HCT116 (cell line): ENCODE measurements around the gene PNMA6E. TPM values are rescaled to one million over a fixed set of nuclear protein-coding genes. Genes with fewer than 3 reads are reported as not detected.

Experiments
- ATAC-seq: fragments of 200-7000 bp; cut with Tn5 transposase; 2 replicates; pipeline ENCODE4 v1.9.1; 2020; ENCODE audit warnings: mild to moderate bottlenecking, moderate library complexity
- BruUV-seq: library from RNA; stranded (reverse); fragments of 400-500 nt; replicated peaks from 2 replicates; lab custom pipeline; 2021; lab: Mats Ljungman, UMichigan
- CTCF ChIA-PET: fragments of 300-600 bp; sonication (Branson Sonifier 250); formaldehyde crosslinking; loops from one replicate; lab custom pipeline; 2021; ENCODE audit warnings: antibody characterized with exemption; lab: Charles Lee
- POLR2A ChIA-PET: fragments of 300-600, 350-600 bp; sonication (Branson Sonifier 250); formaldehyde crosslinking; loops from one replicate; lab custom pipeline; 2021; ENCODE audit warnings: antibody characterized with exemption; lab: Charles Lee
- RAD21 ChIA-PET, 2 experiments: fragments of 300-600 bp; sonication (Branson Sonifier 250); formaldehyde crosslinking; loops; one replicate each; lab custom pipeline; 2023; ENCODE audit warnings: low total read pairs in 2 of 2; ENCODE audit not compliant: uncharacterized antibody in 2 of 2, unreplicated experiment in 2 of 2, low non-redundant PET in 1 of 2; lab: Charles Lee
- DNase-seq: peaks from one replicate; pipeline ENCODE4 v3.0.0-alpha.2; 2010; ENCODE audit warnings: low read depth, low spot score
- H2AFZ ChIP-seq: fragments of 200-600 bp; shearing (Covaris generic), sonication (generic); 2 replicates; pipeline ENCODE4 v1.6.1; 2017; ENCODE audit warnings: low read depth, mixed run types, mixed read lengths, antibody characterized with exemption, low read length; ENCODE audit not compliant: poor library complexity, severe bottlenecking
- H3K27ac ChIP-seq: 2 replicates; pipeline ENCODE4 v1.5.1; 2012; ENCODE audit warnings: low read depth, low read length
- H3K27me3 ChIP-seq: fragments of 200-600 bp; sonication (generic); 2 replicates; pipeline ENCODE4 v1.6.1; 2016; ENCODE audit warnings: mixed run types, low read length, mixed read lengths; ENCODE audit not compliant: insufficient read depth
- H3K36me3 ChIP-seq, 2 experiments: fragments of 200-500 bp in 1 of 2; fragments of 200-600 bp in 1 of 2; sonication (Bioruptor generic) in 1 of 2; sonication (generic) in 1 of 2; 2 replicates each; pipeline versions ENCODE4 v1.5.1 to v1.6.1; 2014 to 2016; ENCODE audit warnings: low read length in 2 of 2, inconsistent platforms in 1 of 2, mixed read lengths in 1 of 2, mixed run types in 1 of 2; ENCODE audit not compliant: insufficient read depth in 2 of 2, control insufficient read depth in 1 of 2
- H3K4me1 ChIP-seq, 2 experiments: fragments of 200-600 bp in 1 of 2; sonication (generic) in 1 of 2; 2 replicates each; pipeline versions ENCODE4 v1.5.1 to v1.6.1; 2012 to 2017; ENCODE audit warnings: low read length in 2 of 2, inconsistent platforms in 1 of 2, mild to moderate bottlenecking in 1 of 2, mixed read lengths in 1 of 2, mixed run types in 1 of 2, moderate library complexity in 1 of 2; ENCODE audit not compliant: insufficient read depth in 2 of 2, control insufficient read depth in 1 of 2
- H3K4me2 ChIP-seq: fragments of 200-600 bp; sonication (generic); 2 replicates; pipeline ENCODE4 v1.6.1; 2017; ENCODE audit warnings: mixed run types, low read length, mixed read lengths
- H3K4me3 ChIP-seq, 2 experiments: fragments of 200-600 bp in 1 of 2; sonication (generic) in 1 of 2; replicated peaks in 1 of 2; 2 replicates each; pipeline ENCODE4 v1.5.1; 2011 to 2016; ENCODE audit warnings: low read length in 2 of 2, control low read depth in 1 of 2, low read depth in 1 of 2, mild to moderate bottlenecking in 1 of 2, mixed read lengths in 1 of 2, mixed run types in 1 of 2
- H3K79me2 ChIP-seq: fragments of 200-600 bp; sonication (generic); 2 replicates; pipeline ENCODE4 v1.6.1; 2017; ENCODE audit warnings: mild to moderate bottlenecking, mixed run types, low read length, moderate library complexity, mixed read lengths; ENCODE audit not compliant: insufficient read depth
- H3K9ac ChIP-seq: fragments of 200-600 bp; sonication (generic); 2 replicates; pipeline ENCODE4 v1.6.1; 2016; ENCODE audit warnings: low read length, mixed read lengths
- H3K9me2 ChIP-seq: fragments of 200-600 bp; sonication (generic), shearing (Covaris generic); 2 replicates; pipeline ENCODE4 v1.6.1; 2017; ENCODE audit warnings: mixed run types, mild to moderate bottlenecking, moderate library complexity; ENCODE audit not compliant: insufficient read depth
- H3K9me3 ChIP-seq, 2 experiments: fragments of 200-500 bp in 1 of 2; fragments of 200-600 bp in 1 of 2; sonication (Bioruptor generic) in 1 of 2; sonication (generic) in 1 of 2; 2 replicates each; pipeline ENCODE4 v1.6.1; 2014 to 2017; ENCODE audit warnings: low read length in 2 of 2, mixed read lengths in 2 of 2, inconsistent platforms in 1 of 2, low read depth in 1 of 2, mild to moderate bottlenecking in 1 of 2, mixed run types in 1 of 2, moderate library complexity in 1 of 2; ENCODE audit not compliant: control insufficient read depth in 1 of 2, insufficient read depth in 1 of 2
- H4K20me1 ChIP-seq: fragments of 200-600 bp; sonication (generic), shearing (Covaris generic); 2 replicates; pipeline ENCODE4 v1.6.1; 2017; ENCODE audit warnings: mixed run types, mild to moderate bottlenecking, moderate library complexity; ENCODE audit not compliant: insufficient read depth
- CEBPB ChIP-seq: IDR thresholded peaks from 2 replicates; pipeline ENCODE4 v1.6.1; 2012; ENCODE audit warnings: low read depth
- EZH2phosphoT487 ChIP-seq: fragments of 200-600 bp; IDR thresholded peaks from 2 replicates; pipeline ENCODE4 v1.6.1; 2018; ENCODE audit warnings: antibody characterized with exemption, borderline replicate concordance
- JUND ChIP-seq: IDR thresholded peaks from 2 replicates; pipeline ENCODE4 v1.6.1; 2012
- SIN3A ChIP-seq: IDR thresholded peaks from 2 replicates; pipeline ENCODE4 v1.6.1; 2012; ENCODE audit warnings: low read depth
- SP1 ChIP-seq: IDR thresholded peaks from 2 replicates; pipeline ENCODE4 v1.6.1; 2012; ENCODE audit warnings: low read depth
- SRF ChIP-seq: IDR thresholded peaks from 2 replicates; pipeline ENCODE4 v1.6.1; 2012; ENCODE audit warnings: low read depth
- YY1 ChIP-seq: IDR thresholded peaks from 2 replicates; pipeline ENCODE4 v1.6.1; 2011; ENCODE audit warnings: low read length, low read depth, moderate library complexity, mild to moderate bottlenecking; ENCODE audit not compliant: insufficient replicate concordance; ENCODE audit errors: extremely low read depth
- ZFX ChIP-seq: fragments of 450-650 bp; IDR thresholded peaks from 2 replicates; pipeline ENCODE4 v1.6.1; 2017
- intact Hi-C: fragments of 100-400 bp; cut with micrococcal nuclease; formaldehyde crosslinking; loops from 2 replicates; pipeline ENCODE4 v1.10.0; 2022
- total RNA-seq: library from RNA; stranded (reverse); gene quantifications from one replicate; pipeline ENCODE4 v1.2.1, GENCODE V29; 2021; ENCODE audit not compliant: unreplicated experiment
- TF ChIP-seq, protein P1 (sequence below), 3 experiments: fragments of 200-600 bp in 1 of 3; sonication (generic) in 1 of 3; IDR thresholded peaks in 2 of 3; conservative IDR thresholded peaks in 1 of 3; 2 replicates each; pipeline ENCODE4 v1.5.1; 2012 to 2017; ENCODE audit warnings: low read depth in 2 of 3, low read length in 2 of 3, antibody characterized with exemption in 1 of 3, borderline replicate concordance in 1 of 3, control low read depth in 1 of 3, mild to moderate bottlenecking in 1 of 3, mixed read lengths in 1 of 3, mixed run types in 1 of 3, moderate library complexity in 1 of 3; ENCODE audit not compliant: insufficient read depth in 1 of 3
- TF ChIP-seq, protein P2 (sequence below): IDR thresholded peaks from 2 replicates; pipeline ENCODE4 v1.6.1; 2012; ENCODE audit warnings: low read depth
- TF ChIP-seq, protein P3 (sequence below): IDR thresholded peaks from 2 replicates; pipeline ENCODE4 v1.6.1; 2012
- TF ChIP-seq, protein P4 (sequence below): IDR thresholded peaks from 2 replicates; pipeline ENCODE4 v1.6.1; 2012

The PNMA6E gene
- total RNA-seq, 1 experiment from 2014 or later: not detected

- DNase-seq (no peak), ATAC-seq (no peak)
- intact Hi-C loops: no loop called here
- no peak overlapping the region for H3K4me3 ChIP-seq
- no peaks in the 10 kb centered on the region for H3K9me3 ChIP-seq
- H3K9me2 ChIP-seq: no peaks in the 10 kb centered on the region
- no peak overlapping the region for H3K4me2 ChIP-seq
- H3K4me1 ChIP-seq: no peaks in the 10 kb centered on the region
- no peaks in the 10 kb centered on the region for H3K27me3 ChIP-seq
- no peaks in the 10 kb centered on the region for H4K20me1 ChIP-seq
- no peak overlapping the region for H3K27ac ChIP-seq
- BruUV-seq: no TSS peak
- ChIA-PET POLR2A (no interaction called here), RAD21 (no interaction called here), CTCF (no interaction called here)
- no peaks in the 10 kb centered on the region for H3K36me3 ChIP-seq
- TF ChIP-seq, protein P1, sequence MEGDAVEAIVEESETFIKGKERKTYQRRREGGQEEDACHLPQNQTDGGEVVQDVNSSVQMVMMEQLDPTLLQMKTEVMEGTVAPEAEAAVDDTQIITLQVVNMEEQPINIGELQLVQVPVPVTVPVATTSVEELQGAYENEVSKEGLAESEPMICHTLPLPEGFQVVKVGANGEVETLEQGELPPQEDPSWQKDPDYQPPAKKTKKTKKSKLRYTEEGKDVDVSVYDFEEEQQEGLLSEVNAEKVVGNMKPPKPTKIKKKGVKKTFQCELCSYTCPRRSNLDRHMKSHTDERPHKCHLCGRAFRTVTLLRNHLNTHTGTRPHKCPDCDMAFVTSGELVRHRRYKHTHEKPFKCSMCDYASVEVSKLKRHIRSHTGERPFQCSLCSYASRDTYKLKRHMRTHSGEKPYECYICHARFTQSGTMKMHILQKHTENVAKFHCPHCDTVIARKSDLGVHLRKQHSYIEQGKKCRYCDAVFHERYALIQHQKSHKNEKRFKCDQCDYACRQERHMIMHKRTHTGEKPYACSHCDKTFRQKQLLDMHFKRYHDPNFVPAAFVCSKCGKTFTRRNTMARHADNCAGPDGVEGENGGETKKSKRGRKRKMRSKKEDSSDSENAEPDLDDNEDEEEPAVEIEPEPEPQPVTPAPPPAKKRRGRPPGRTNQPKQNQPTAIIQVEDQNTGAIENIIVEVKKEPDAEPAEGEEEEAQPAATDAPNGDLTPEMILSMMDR (IDR thresholded peaks at IDR 0.05 in 2 of 3, conservative IDR thresholded peaks at IDR 0.05 in 1 of 3; ENCODE audit: borderline replicate concordance in 1 of 3, insufficient read depth in 1 of 3, low read depth in 2 of 3, low read length in 2 of 3): no peak
- TF ChIP-seq YY1: no peak
- no peak for TF ChIP-seq SRF
- no peak for TF ChIP-seq ZFX
- H2AFZ ChIP-seq: no peak overlapping the region
- no peaks in the 10 kb centered on the region for H3K79me2 ChIP-seq
- H3K9ac ChIP-seq: no peak overlapping the region
These were observed 4.6 kb downstream of the PNMA6E start for GRCh38 chrX:153396320-153397195.

DNA sequence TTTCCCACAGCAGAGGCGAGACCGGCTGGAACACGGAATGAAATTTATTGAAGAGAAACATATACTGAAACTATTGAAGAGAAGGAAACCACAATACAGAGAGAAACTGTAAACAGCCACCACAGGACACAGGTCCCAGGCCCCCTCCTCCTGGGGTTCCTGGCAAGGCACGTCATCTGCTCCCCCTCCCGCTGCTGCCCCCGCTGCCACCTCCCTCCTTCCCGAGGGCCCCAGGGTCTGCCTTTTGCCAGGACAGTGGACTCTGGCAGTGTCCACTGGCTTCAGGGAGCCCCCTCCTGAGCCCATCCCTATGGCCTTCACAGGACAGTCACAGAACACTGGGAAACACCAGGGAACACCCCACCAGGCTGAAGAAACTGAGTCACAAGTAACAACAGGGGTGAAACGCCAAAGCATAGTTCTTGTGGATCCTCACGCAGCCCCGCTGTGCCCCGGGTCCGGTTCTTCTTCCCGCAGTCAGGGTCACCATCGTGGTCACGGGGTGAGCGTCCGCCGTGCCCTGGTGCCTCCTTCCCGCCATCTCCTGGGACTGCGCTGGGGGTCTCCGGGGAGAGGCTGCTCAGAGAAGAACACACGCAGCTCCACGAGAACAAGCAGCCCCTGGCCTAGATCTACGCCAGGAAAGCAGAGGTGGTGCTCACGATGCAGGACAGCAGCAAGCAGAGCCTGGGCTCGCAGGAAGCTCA is 5.4 kb downstream of the PNMA6E start:
- no peaks in the 10 kb centered on the region for H3K36me3 ChIP-seq
- H3K27me3 ChIP-seq: no peaks in the 10 kb centered on the region
- no peaks in the 10 kb centered on the region for H3K79me2 ChIP-seq
- no peaks in the 10 kb centered on the region for H3K9me2 ChIP-seq
- no peaks in the 10 kb centered on the region for H4K20me1 ChIP-seq
- no peaks in the 10 kb centered on the region for H3K9me3 ChIP-seq
- ATAC-seq (no peak), DNase-seq (no peak)
- no peak overlapping the region for H3K27ac ChIP-seq
- H3K4me2 ChIP-seq: no peak overlapping the region
- no peak overlapping the region for H2AFZ ChIP-seq
- intact Hi-C loops: no loop called here
- H3K9ac ChIP-seq: no peak overlapping the region
- no peak overlapping the region for H3K4me3 ChIP-seq
- no peaks in the 10 kb centered on the region for H3K4me1 ChIP-seq
- BruUV-seq: no TSS peak
- ChIA-PET POLR2A (no interaction called here), CTCF (no interaction called here), RAD21 (no interaction called here)
- TF ChIP-seq CEBPB: no peak
- no peak for TF ChIP-seq ZFX
- TF ChIP-seq, protein P2, sequence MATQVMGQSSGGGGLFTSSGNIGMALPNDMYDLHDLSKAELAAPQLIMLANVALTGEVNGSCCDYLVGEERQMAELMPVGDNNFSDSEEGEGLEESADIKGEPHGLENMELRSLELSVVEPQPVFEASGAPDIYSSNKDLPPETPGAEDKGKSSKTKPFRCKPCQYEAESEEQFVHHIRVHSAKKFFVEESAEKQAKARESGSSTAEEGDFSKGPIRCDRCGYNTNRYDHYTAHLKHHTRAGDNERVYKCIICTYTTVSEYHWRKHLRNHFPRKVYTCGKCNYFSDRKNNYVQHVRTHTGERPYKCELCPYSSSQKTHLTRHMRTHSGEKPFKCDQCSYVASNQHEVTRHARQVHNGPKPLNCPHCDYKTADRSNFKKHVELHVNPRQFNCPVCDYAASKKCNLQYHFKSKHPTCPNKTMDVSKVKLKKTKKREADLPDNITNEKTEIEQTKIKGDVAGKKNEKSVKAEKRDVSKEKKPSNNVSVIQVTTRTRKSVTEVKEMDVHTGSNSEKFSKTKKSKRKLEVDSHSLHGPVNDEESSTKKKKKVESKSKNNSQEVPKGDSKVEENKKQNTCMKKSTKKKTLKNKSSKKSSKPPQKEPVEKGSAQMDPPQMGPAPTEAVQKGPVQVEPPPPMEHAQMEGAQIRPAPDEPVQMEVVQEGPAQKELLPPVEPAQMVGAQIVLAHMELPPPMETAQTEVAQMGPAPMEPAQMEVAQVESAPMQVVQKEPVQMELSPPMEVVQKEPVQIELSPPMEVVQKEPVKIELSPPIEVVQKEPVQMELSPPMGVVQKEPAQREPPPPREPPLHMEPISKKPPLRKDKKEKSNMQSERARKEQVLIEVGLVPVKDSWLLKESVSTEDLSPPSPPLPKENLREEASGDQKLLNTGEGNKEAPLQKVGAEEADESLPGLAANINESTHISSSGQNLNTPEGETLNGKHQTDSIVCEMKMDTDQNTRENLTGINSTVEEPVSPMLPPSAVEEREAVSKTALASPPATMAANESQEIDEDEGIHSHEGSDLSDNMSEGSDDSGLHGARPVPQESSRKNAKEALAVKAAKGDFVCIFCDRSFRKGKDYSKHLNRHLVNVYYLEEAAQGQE: no peak
- TF ChIP-seq JUND: no peak
- TF ChIP-seq, protein P3, sequence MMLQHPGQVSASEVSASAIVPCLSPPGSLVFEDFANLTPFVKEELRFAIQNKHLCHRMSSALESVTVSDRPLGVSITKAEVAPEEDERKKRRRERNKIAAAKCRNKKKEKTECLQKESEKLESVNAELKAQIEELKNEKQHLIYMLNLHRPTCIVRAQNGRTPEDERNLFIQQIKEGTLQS: no peak
- no peak for TF ChIP-seq SP1
- TF ChIP-seq, protein P4, sequence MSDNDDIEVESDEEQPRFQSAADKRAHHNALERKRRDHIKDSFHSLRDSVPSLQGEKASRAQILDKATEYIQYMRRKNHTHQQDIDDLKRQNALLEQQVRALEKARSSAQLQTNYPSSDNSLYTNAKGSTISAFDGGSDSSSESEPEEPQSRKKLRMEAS: no peak
- TF ChIP-seq SIN3A: no peak
- TF ChIP-seq EZH2phosphoT487: no peak
